K562 (cell line): Measurements from ENCODE around the gene FOXA3.

Experiments
- LARP7 ChIP-seq: fragments of 450-650 bp; IDR thresholded peaks from 2 replicates; pipeline ENCODE4 v1.6.1; 2016
- MAFG ChIP-seq: fragments of 450-650 bp; conservative IDR thresholded peaks from 2 replicates; pipeline ENCODE4 v1.6.1; 2016; ENCODE audit warnings: missing genetic modification characterization, missing compliant biosample characterization
- TF ChIP-seq, protein P1 (sequence below), 3 experiments: IDR thresholded peaks in 2 of 3; conservative IDR thresholded peaks in 1 of 3; 2 replicates each; pipeline ENCODE4 v1.5.1; 2011 to 2012; ENCODE audit warnings: low read length in 3 of 3, mild to moderate bottlenecking in 3 of 3, control low read depth in 2 of 3, improper control_type of control experiment in 1 of 3, inconsistent platforms in 1 of 3, low read depth in 1 of 3, mixed read lengths in 1 of 3, moderate library complexity in 1 of 3; ENCODE audit not compliant: insufficient read depth in 2 of 3
- TF ChIP-seq, protein P2 (sequence below): fragments of 250-450 bp; sonication (Bioruptor Pico); IDR thresholded peaks from 2 replicates; pipeline ENCODE4 v1.8.0; 2021; ENCODE audit warnings: mild to moderate bottlenecking, moderate library complexity

DNA sequence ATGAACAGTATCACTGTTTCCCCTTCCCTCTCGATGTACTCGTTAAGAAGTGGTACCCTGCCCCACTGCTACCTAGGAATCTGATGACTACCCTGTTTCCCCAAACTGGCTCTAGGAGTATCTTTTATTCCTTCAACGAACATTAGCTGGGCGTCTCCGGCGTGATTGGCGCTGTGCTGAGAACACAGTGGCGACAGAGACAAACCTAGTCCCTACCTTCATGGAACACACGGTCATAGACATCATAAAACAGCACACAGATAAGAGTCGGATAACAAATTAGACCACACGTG is 1.9 kb upstream of the FOXA3 start:
- TF ChIP-seq LARP7 (no peak), MAFG (no peak)
- TF ChIP-seq, protein P1, sequence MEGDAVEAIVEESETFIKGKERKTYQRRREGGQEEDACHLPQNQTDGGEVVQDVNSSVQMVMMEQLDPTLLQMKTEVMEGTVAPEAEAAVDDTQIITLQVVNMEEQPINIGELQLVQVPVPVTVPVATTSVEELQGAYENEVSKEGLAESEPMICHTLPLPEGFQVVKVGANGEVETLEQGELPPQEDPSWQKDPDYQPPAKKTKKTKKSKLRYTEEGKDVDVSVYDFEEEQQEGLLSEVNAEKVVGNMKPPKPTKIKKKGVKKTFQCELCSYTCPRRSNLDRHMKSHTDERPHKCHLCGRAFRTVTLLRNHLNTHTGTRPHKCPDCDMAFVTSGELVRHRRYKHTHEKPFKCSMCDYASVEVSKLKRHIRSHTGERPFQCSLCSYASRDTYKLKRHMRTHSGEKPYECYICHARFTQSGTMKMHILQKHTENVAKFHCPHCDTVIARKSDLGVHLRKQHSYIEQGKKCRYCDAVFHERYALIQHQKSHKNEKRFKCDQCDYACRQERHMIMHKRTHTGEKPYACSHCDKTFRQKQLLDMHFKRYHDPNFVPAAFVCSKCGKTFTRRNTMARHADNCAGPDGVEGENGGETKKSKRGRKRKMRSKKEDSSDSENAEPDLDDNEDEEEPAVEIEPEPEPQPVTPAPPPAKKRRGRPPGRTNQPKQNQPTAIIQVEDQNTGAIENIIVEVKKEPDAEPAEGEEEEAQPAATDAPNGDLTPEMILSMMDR (IDR thresholded peaks at IDR 0.05 in 2 of 3, conservative IDR thresholded peaks at IDR 0.05 in 1 of 3; ENCODE audit: insufficient read depth in 2 of 3, low read depth in 1 of 3, low read length in 3 of 3) = no peak
- TF ChIP-seq, protein P2, sequence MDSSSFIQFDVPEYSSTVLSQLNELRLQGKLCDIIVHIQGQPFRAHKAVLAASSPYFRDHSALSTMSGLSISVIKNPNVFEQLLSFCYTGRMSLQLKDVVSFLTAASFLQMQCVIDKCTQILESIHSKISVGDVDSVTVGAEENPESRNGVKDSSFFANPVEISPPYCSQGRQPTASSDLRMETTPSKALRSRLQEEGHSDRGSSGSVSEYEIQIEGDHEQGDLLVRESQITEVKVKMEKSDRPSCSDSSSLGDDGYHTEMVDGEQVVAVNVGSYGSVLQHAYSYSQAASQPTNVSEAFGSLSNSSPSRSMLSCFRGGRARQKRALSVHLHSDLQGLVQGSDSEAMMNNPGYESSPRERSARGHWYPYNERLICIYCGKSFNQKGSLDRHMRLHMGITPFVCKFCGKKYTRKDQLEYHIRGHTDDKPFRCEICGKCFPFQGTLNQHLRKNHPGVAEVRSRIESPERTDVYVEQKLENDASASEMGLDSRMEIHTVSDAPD (CRISPR knock-in tag) = no peak
